ENCODE results near the gene TBX4.

The TBX4 gene

DNA sequence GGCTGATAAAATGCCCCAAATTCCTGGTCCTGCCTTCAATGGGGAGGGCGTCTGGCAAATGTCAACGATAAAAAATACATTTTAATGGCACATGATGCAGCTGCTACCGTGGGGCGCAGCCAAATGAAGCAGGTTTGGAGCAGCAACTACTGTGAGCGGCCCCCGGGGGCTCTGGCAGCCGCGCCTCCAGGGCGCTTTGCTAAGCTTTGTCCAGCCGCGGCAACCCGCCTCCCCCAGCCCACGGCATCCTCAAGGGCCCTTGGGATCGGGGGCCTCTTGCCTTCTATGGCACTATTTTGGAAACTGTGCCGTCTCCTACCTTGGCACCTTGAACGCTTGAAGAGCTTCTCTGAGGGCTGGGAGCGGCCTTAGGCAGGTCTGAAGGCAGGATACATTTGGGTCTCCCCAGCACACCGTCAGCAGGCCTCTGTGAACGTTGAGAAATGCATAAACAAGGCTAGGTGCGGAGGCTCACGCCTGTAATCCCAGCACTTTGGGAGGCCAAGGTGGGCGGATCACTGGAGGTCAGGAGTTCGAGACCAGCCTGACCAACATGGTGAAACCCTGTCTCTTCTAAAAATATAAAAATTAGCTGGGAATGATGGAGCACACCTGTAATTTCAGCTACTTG, 25.1 kb downstream of the TBX4 start:
- DNase-seq (ENCODE audit: low read depth): no peak
- no peak overlapping the region for H3K4me3 ChIP-seq (ENCODE audit: low read length)
- TF ChIP-seq, protein P1, sequence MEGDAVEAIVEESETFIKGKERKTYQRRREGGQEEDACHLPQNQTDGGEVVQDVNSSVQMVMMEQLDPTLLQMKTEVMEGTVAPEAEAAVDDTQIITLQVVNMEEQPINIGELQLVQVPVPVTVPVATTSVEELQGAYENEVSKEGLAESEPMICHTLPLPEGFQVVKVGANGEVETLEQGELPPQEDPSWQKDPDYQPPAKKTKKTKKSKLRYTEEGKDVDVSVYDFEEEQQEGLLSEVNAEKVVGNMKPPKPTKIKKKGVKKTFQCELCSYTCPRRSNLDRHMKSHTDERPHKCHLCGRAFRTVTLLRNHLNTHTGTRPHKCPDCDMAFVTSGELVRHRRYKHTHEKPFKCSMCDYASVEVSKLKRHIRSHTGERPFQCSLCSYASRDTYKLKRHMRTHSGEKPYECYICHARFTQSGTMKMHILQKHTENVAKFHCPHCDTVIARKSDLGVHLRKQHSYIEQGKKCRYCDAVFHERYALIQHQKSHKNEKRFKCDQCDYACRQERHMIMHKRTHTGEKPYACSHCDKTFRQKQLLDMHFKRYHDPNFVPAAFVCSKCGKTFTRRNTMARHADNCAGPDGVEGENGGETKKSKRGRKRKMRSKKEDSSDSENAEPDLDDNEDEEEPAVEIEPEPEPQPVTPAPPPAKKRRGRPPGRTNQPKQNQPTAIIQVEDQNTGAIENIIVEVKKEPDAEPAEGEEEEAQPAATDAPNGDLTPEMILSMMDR (conservative IDR thresholded peaks at IDR 0.05; ENCODE audit: low read depth, low read length): no peak

DNA sequence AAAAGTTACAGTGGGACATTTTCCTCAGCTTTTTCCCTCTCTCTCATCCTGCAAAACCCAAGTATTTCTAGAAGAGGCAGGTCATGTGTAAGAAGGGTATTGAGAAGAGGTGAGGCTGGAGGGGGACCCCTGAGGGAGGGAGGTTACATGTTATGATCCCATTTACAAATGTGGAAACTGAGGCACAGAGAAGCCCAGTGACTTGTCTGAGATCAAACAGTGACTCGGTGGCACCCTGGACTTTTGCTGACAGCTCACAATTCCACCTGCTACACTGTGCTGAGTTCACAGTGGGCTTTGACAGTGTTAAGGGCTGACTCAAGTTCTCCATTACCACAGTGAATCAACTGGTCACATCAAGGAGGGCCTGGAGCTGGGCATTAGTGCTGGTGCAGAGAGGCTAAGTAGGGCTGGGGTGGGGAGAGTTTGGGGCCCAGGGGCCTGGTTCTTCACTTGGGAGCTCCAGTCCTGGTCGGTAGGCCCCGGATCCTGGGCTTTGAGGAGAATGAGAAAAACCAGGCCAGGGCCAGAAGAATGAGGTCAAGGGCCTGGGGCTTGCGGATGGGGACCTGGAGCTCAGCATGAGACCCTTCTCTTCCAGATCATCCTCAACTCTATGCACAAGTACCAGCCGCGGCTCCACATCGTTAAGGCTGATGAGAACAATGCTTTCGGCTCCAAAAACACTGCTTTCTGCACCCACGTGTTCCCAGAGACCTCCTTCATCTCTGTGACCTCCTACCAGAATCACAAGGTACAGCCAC, 26.0 kb downstream of the TBX4 start:
- no peak overlapping the region for H3K4me3 ChIP-seq (ENCODE audit: low read length)
- TF ChIP-seq, protein P1 (conservative IDR thresholded peaks at IDR 0.05; ENCODE audit: low read depth, low read length): no peak
- DNase-seq (ENCODE audit: low read depth): no peak

DNA sequence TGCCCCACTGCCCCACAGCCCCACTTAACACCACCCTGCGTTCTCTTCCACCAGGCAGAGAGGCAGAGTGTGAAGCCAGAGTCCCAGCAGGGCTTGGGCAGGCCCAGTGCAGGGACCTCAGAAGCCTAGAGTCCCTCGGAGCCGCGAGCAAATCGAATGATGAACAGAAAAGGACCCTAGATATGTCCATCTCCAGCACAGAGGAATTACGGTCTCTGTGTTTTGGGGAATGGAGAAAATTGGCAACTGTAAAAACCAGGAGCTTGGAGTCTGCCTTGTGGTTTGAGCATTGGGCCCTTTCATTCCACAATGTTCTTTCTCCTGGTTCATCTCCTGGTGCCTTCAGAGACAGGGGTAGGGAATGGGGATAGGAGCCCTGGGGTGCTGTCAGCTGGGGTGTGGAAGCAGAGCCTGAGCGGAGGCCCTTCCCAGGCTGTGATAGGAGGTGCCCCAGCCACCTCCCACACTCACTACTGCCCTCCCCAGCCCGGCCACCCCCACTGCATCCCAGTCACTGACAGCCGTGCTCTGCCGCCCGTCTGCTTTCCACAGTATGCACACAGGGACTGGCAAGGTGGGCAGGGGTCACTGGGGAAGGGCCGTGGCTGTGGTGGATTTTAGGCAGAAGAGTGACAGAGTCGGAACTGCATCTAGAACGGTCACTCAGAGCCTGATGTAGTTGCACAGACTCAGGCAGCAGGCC, 26.7 kb downstream of the TBX4 start:
- no peak for DNase-seq (ENCODE audit: low read depth)
- no peak overlapping the region for H3K4me3 ChIP-seq (ENCODE audit: low read length)
- TF ChIP-seq, protein P1 (conservative IDR thresholded peaks at IDR 0.05; ENCODE audit: low read depth, low read length): no peak

DNA sequence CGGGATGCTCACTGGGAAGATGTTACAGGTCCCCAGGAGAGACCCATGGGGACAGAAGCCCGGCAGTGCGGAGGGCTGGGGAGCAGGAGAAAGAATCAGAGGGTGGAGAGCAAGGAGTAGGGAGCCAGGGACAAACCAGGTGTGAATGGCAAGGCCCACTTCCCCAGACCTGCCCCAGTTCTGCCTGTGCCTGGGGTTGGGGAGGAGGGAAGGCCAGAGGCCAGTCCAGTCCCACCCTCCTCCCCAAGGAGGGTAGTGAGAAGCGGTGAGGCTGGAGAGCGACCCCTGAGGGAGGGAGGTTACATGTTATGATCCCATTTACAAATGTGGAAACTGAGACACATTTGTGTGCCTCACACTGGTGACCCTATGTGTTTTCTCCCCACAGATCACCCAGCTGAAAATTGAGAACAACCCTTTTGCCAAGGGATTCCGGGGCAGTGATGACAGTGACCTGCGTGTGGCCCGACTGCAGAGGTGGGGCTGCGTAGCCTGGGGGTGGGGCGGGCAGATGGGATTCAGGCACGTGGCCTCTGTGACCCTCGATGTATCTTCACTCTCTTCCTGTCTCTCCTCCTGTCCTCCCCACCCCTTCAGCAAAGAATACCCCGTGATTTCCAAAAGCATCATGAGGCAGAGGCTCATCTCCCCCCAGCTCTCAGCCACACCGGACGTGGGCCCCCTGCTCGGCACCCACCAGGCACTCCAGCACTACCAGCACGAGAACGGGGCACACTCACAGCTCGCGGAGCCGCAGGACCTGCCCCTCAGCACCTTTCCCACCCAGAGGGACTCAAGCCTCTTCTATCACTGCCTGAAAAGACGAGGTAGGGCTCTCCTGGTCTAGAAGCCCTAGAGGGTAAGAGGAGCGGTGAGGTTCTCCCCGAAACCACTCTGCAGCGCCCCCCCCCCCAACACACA, 27.5 kb downstream of the TBX4 start:
- TF ChIP-seq, protein P1 (conservative IDR thresholded peaks at IDR 0.05; ENCODE audit: low read depth, low read length): no peak
- no peak for DNase-seq (ENCODE audit: low read depth)
- H3K4me3 ChIP-seq (ENCODE audit: low read length): no peak overlapping the region

DNA sequence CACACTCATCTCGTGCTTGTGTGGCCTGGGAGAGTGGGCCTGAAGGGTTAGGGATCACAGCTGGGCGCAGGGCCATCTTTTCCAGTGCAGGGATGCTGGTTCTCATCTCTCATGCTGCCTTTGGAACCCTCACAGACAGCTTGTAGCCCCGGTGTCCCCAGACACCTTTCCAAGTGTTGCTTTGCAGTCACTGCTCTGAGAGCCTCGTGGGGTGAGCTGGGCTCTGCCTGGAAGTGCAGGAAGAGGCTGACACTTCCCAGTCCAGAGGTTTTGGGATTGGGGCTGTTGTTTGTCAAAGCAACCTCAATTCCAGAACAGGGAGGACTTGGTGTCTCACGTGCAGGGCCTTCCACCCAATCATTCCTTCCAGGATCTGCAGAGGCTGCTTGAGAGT, 28.2 kb downstream of the TBX4 start:
- no peak for DNase-seq (ENCODE audit: low read depth)
- TF ChIP-seq, protein P1 (conservative IDR thresholded peaks at IDR 0.05; ENCODE audit: low read depth, low read length): no peak
- H3K4me3 ChIP-seq (ENCODE audit: low read length): no peak overlapping the region

DNA sequence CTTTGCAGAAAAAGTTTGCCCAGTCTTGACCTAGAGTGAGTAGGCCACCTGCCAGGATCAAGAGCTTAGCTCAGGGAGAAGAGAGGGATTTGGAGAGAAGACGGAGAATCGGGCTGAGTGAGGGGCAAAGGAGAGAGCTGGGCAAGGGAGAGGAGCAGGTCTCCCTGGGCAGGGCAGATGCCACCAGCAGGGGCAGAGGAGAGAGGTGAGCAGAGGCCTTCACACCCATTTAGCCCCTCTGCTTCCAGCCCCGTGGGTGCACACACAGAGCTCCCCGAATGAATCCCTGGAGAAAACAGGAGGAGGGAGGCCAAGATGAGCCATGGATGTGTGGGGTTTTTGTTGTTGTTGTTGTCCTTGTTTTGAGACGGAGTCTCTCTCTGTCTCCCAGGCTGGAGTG, 29.2 kb downstream of the TBX4 start:
- no peak overlapping the region for H3K4me3 ChIP-seq (ENCODE audit: low read length)
- no peak for DNase-seq (ENCODE audit: low read depth)
- TF ChIP-seq, protein P1 (conservative IDR thresholded peaks at IDR 0.05; ENCODE audit: low read depth, low read length): no peak

All from retinal pigment epithelial cell (primary cell).